ENCODE data around the gene ADGRL4. TPM values are rescaled to one million over a fixed set of nuclear protein-coding genes. Genes with fewer than 3 reads are reported as not detected.

Gene ADGRL4
- polyA plus RNA-seq (2011; rRNA removed) (not detected in 2 replicates), polyA plus RNA-seq (2017; fragmentation: RNase III; extraction: RNeasy Plus Mini Kit Qiagen cat#74134 plus additional on column Dnase treatment) (not detected in 3 replicates), polyA minus RNA-seq (2011; rRNA and poly(A)+ RNA removed) (not detected in 2 replicates)
- polyA plus RNA-seq (2012; cell fraction: cytosol; rRNA removed), result not detected in 2 replicates
- polyA plus RNA-seq (2012; cell fraction: nucleus; rRNA removed), result not detected in 2 replicates

DNA sequence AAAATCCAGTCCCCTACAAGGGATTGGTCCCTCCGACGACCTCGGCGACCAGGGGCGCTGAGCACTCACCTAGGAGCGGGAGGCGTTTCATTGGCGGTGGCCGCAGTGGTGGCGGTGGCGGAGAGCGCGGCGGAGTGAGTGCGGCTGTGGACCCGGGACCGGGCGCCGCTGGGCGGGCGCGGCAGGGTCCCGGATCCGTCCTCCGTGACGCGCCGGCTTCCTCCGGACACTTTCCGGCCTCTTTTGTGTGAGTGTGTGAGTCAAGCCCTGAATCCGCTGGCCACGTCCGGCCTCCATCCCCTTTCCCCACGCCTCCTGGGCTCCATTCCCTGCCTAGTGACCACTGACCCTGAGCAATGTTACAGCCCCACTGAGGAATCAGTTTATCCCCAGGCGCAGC lies at the start of gene ADGRL4:
TSS of gene ADGRL4 (minus strand) at position 167 of the 400 bp plus-strand sequence. CDS start at position 91, 76 bp downstream.
- FAIRE-seq, result no peak
- TF ChIP-seq RNF2 (IDR thresholded peaks at IDR 0.05; ENCODE audit: borderline replicate concordance, low read depth), result no peak
- TF ChIP-seq, protein P1, sequence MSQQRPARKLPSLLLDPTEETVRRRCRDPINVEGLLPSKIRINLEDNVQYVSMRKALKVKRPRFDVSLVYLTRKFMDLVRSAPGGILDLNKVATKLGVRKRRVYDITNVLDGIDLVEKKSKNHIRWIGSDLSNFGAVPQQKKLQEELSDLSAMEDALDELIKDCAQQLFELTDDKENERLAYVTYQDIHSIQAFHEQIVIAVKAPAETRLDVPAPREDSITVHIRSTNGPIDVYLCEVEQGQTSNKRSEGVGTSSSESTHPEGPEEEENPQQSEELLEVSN (IDR thresholded peaks at IDR 0.05; ENCODE audit: borderline replicate concordance, low read depth), result no peak
- TF ChIP-seq RFX5 (IDR thresholded peaks at IDR 0.05), result no peak

DNA sequence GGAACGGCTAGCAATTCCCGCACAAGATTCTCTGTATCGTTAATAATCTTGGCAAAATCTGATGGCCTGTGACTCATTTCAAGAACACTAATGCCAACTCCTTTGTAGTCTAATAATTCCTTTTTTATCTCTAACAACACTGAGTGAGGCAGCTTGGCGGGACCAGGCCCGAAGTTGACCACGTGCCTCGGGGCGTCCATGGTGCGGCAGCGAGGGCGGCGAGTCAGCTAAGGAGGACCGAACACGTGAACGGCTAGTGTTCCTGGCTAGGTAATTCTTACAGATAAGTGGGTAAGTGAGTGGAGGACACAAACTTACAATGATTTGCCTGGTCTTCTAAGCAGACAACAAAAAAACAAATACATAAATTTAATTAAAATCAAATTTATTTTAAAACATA lies 49.3 kb upstream of the ADGRL4 start:
- TF ChIP-seq, protein P1 (IDR thresholded peaks at IDR 0.05; ENCODE audit: borderline replicate concordance, low read depth), result no peak
- TF ChIP-seq NPAS2 (CRISPR knock-in tag; IDR thresholded peaks at IDR 0.05; ENCODE audit: borderline replicate concordance) (no peak), CBX2 (IDR thresholded peaks at IDR 0.05; ENCODE audit: borderline replicate concordance, low read depth) (no peak), TFCP2L1 (CRISPR knock-in tag; IDR thresholded peaks at IDR 0.05) (no peak), BHLHE40 (IDR thresholded peaks at IDR 0.05; ENCODE audit: low read depth, low read length) (no peak), HEYL (CRISPR knock-in tag; IDR thresholded peaks at IDR 0.05) (no peak), ESRRA (IDR thresholded peaks at IDR 0.05; ENCODE audit: borderline replicate concordance, low read length) (no peak), NFE2L2 (conservative IDR thresholded peaks at IDR 0.05; ENCODE audit: low read length) (no peak), KDM1A (IDR thresholded peaks at IDR 0.05; ENCODE audit: low read depth) (no peak), ZFP36 (IDR thresholded peaks at IDR 0.05; ENCODE audit: borderline replicate concordance, partially characterized antibody) (no peak), JUNB (IDR thresholded peaks at IDR 0.05) (no peak), SREBF2 (IDR thresholded peaks at IDR 0.05) (no peak), NR3C1 (IDR thresholded peaks at IDR 0.05) (no peak), HDAC2 (IDR thresholded peaks at IDR 0.05) (no peak), HOXB5 (CRISPR knock-in tag; IDR thresholded peaks at IDR 0.05) (no peak), RARB (CRISPR knock-in tag; IDR thresholded peaks at IDR 0.05) (no peak)
- TF ChIP-seq, protein P2, sequence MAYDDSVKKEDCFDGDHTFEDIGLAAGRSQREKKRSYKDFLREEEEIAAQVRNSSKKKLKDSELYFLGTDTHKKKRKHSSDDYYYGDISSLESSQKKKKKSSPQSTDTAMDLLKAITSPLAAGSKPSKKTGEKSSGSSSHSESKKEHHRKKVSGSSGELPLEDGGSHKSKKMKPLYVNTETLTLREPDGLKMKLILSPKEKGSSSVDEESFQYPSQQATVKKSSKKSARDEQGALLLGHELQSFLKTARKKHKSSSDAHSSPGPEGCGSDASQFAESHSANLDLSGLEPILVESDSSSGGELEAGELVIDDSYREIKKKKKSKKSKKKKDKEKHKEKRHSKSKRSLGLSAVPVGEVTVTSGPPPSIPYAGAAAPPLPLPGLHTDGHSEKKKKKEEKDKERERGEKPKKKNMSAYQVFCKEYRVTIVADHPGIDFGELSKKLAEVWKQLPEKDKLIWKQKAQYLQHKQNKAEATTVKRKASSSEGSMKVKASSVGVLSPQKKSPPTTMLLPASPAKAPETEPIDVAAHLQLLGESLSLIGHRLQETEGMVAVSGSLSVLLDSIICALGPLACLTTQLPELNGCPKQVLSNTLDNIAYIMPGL (CRISPR knock-in tag; IDR thresholded peaks at IDR 0.05; ENCODE audit: borderline replicate concordance), result no peak
- TF ChIP-seq, protein P3, sequence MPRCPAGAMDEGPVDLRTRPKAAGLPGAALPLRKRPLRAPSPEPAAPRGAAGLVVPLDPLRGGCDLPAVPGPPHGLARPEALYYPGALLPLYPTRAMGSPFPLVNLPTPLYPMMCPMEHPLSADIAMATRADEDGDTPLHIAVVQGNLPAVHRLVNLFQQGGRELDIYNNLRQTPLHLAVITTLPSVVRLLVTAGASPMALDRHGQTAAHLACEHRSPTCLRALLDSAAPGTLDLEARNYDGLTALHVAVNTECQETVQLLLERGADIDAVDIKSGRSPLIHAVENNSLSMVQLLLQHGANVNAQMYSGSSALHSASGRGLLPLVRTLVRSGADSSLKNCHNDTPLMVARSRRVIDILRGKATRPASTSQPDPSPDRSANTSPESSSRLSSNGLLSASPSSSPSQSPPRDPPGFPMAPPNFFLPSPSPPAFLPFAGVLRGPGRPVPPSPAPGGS (IDR thresholded peaks at IDR 0.05), result no peak
- CTCF ChIA-PET, result no interaction called here
- WGBS (ENCODE audit: missing lambda C conversion rate), result 82% methylated on average over 13 of the region's 15 CpGs
- Histone ChIP-seq H3K4me1 (no peaks in the 10 kb centered on the region), H3K4me3 (no peak overlapping the region), H3K4me2 (no peak overlapping the region), H3K9me3 (0 out of 3 replicates have a peak, but pooled peaks cover 3% of the 10 kb centered on the region), H3K27ac (no peak overlapping the region)
- FAIRE-seq, result no peak
- no peak for DNase-seq (ENCODE audit: low read depth in 1 of 2, low spot score in 1 of 2)
- POLR2A ChIA-PET, result no interaction called here
- no peak for ATAC-seq

More for the DNA sequence above, at the start of gene ADGRL4:
- Histone ChIP-seq H3K9me3 (no peaks in the 10 kb centered on the region), H3K4me2 (no peak within 1 kb of the TSS), H3K4me1 (no peaks in the 10 kb centered on the region), H3K27ac (no peak within 1 kb of the TSS), H3K4me3 (no peak within 1 kb of the TSS)
- WGBS (ENCODE audit: missing lambda C conversion rate), result 81% methylated on average over 24 of the region's 35 CpGs
- POLR2A ChIA-PET, result no interaction called here
- CTCF ChIA-PET, result no interaction called here
- DNase-seq (ENCODE audit: low read depth in 1 of 2, low spot score in 1 of 2), result no peak
- ATAC-seq, result no peak

Data from A549 (cell line).